Activated naive CD8-positive, alpha-beta T cell treated with anti-CD3 and anti-CD28 coated beads, Interleukin-2, amount 50 U/mL, for 24 hours (primary cell): ENCODE data around the gene CELA1.
A peak's percentile ranks its signal among the peaks of the same experiment; 100 is the strongest.

Experiments
- ATAC-seq: fragments of 150-1000 bp; cut with Tn5 transposase; one replicate; pipeline ENCODE4 v1.10.0; 2021
- DNase-seq: peaks from one replicate; pipeline ENCODE4 v3.0.0; 2021
- H3K27ac Mint-ChIP-seq: one replicate; pipeline ENCODE4 v1.8.0; 2021; ENCODE audit warnings: mild to moderate bottlenecking, mixed read lengths
- H3K27me3 Mint-ChIP-seq: one replicate; pipeline ENCODE4 v1.8.0; 2021; ENCODE audit warnings: mixed read lengths
- H3K36me3 Mint-ChIP-seq: one replicate; pipeline ENCODE4 v1.8.0; 2021; ENCODE audit warnings: low read depth, mixed read lengths
- H3K4me1 Mint-ChIP-seq: one replicate; pipeline ENCODE4 v1.8.0; 2021; ENCODE audit warnings: mixed read lengths
- H3K4me3 Mint-ChIP-seq: one replicate; pipeline ENCODE4 v1.8.0; 2021; ENCODE audit warnings: mild to moderate bottlenecking, moderate library complexity, mixed read lengths
- H3K9me3 Mint-ChIP-seq: one replicate; pipeline ENCODE4 v1.8.0; 2021; ENCODE audit warnings: mixed read lengths

The CELA1 gene

DNA sequence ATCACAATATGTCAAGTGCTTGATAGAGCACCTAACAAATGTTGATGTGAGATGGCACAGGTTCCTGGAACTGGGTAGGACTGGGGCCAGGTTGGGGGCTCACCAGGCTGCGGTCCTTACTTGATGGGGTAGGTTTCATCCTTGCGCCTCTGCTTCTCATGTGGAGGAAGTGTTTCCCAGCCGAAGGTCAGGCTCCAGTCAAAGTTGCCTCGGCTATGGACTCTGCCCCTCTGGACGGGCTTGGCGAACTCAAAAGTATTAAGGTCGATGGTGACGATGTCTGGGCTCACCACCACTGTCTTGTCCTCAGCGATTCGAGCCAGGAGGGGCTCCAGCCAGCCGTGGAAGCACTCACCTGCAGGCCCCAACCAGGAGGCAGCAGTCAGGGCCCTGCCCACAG, 17.5 kb upstream of the CELA1 start:
- Mint-ChIP-seq H3K36me3 (peaks cover 31% of the 10 kb centered on the region), H3K4me3 (no peak overlapping the region), H3K4me1 (peaks cover 19% of the 10 kb centered on the region), H3K27me3 (peaks cover 2% of the 10 kb centered on the region), H3K27ac (no peak overlapping the region), H3K9me3 (no peaks in the 10 kb centered on the region)
- no peak for DNase-seq
- ATAC-seq = no peak

DNA sequence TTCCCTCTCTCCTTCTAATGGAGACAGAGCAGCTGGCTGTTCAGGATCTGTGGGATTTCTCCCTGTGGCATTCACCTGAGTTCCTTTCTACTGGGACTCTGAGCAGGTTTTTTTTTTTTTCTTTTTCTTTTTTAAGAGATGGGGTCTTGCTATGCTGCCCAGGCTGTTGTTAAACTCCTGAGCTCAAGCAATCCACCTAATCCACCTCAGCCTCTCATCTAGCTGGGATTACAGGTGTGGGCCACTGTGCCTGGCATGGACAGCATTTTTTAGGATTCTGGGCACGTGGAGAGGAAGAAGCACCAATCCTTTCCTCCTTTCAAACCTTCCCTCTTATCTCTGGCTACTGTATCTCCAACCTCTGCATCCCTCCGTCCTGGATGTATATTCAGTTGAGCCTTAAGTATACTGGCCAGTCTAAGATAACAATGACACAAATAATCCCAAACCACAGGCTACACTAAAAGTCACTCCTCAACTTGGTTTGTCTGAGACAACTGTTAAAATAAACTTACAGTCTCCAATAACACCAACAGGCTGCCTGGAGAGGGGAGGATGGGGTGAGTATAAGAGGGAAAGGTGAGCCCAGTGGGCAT, 16.4 kb upstream of the CELA1 start:
- no peak for DNase-seq
- peaks cover 14% of the 10 kb centered on the region for H3K4me1 Mint-ChIP-seq
- H3K27ac Mint-ChIP-seq = no peak overlapping the region
- no peak overlapping the region for H3K4me3 Mint-ChIP-seq
- H3K9me3 Mint-ChIP-seq = no peaks in the 10 kb centered on the region
- H3K36me3 Mint-ChIP-seq = peaks cover 35% of the 10 kb centered on the region
- ATAC-seq = no peak
- no peaks in the 10 kb centered on the region for H3K27me3 Mint-ChIP-seq

DNA sequence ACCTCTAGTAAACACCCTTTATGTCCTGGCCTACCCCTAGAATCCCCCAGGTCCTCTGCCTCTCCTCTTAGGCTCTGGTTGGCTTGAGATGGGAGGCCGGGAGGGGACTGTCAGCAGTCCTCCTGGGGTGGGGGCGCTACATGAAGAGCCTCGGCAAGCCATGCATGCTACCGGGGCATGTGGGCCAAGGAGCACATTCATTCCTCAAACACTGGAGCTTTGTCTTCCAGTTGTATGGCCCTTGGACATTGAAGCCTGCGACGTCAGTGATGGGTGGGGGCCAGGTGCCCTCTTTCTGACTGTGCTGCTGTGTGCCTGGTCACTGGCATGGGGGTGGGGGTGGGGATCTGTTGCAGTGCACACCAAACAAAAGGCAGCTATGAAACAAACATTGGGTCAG, 15.8 kb upstream of the CELA1 start:
- Mint-ChIP-seq H3K36me3 (peaks cover 32% of the 10 kb centered on the region), H3K4me3 (no peak overlapping the region), H3K9me3 (no peaks in the 10 kb centered on the region), H3K27ac (no peak overlapping the region), H3K4me1 (peaks cover 15% of the 10 kb centered on the region), H3K27me3 (no peaks in the 10 kb centered on the region)
- DNase-seq (no peak), ATAC-seq (no peak)

DNA sequence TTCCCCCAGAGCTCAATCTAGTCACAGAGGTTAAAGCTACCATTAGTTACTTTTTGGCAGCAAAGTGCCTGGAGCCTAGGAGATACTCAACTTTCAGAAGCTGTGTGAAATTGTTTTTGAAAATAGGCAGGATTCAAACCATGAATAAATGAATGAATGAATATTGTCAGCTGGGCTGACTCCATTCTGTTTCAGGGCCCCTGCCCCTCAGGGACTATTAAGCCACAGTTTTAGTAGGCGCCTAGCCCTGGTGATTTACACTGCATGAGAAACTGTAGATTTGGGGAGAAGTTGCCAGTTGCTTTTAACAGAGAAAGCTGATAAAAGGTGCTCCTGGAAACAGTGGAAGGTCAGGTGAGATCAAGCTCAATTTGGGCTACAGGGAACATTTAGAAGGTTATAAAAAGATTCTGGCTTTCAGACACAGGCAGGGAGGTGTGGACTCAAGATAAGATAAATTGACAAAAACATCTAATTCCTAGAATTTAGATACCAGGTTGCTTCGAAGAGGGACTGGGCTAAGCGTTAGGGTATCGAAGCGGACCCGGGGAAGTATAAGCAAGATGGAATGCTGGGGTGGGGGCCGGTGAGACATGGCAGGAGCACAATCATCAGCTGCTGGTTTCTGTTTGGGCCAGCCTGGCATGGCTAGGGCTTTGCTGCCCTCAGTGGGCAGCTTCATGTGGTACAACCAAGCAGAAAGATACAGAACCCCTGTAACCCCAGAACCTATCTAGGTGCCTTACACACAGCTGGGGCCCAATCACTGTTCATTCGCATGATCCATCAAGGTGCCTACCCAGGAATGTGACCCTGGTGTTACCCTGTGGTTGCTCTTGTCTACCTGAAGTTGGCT, 14.9 kb upstream of the CELA1 start:
- Mint-ChIP-seq H3K27ac (no peak overlapping the region), H3K4me1 (peaks cover 19% of the 10 kb centered on the region), H3K27me3 (no peaks in the 10 kb centered on the region), H3K4me3 (no peak overlapping the region), H3K9me3 (no peaks in the 10 kb centered on the region), H3K36me3 (peaks cover 35% of the 10 kb centered on the region)
- ATAC-seq = no peak
- no peak for DNase-seq

DNA sequence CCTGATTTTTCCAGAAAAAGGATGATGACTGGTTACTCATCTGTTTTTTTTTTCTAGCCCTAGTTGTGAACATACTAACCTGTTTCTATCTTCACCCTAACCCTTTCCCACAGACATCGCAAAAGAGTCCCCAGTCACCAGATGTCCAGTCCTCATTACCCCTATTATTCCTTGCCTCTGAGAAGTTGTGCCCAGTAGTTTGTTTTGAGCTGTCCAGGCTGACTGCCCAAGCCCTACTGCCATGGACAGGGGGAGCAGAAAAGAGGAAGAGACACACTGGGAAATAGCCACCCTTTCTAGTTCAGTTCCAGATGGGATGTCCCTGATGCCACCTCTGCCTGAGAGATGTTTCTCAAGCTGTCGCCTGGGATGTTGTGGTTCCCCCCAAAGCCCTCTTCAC, 13.8 kb upstream of the CELA1 start:
- H3K4me3 Mint-ChIP-seq = no peak overlapping the region
- no peak overlapping the region for H3K27ac Mint-ChIP-seq
- H3K36me3 Mint-ChIP-seq = peaks cover 35% of the 10 kb centered on the region

DNA sequence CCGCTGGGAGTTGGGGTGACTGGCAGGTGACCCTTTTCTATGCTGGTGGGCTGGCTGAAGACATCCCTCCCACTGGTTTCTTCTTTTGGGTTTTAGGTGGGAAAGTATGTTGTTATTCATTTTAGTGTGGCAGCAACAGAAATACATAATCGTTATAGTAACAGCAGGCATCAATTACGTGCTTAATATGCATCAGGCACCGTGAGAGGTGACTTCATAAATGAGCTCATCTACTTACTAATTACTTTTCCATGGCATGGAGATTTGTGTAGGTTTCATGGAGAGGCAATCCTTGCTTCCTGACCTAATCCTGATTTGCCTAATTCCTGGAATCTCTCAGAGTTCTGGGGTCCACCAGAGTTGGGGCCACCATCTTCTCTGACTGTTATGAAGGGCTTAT, 13.4 kb upstream of the CELA1 start:
- no peak for DNase-seq
- H3K9me3 Mint-ChIP-seq = no peaks in the 10 kb centered on the region
- H3K4me1 Mint-ChIP-seq = peaks cover 19% of the 10 kb centered on the region
- H3K36me3 Mint-ChIP-seq = peaks cover 37% of the 10 kb centered on the region
- H3K27me3 Mint-ChIP-seq = no peaks in the 10 kb centered on the region
- H3K4me3 Mint-ChIP-seq = no peak overlapping the region
- H3K27ac Mint-ChIP-seq = no peak overlapping the region
- ATAC-seq = no peak

More for the DNA sequence above, 13.8 kb upstream of the CELA1 start:
- Mint-ChIP-seq H3K4me1 (peaks cover 19% of the 10 kb centered on the region), H3K9me3 (no peaks in the 10 kb centered on the region), H3K27me3 (no peaks in the 10 kb centered on the region)
- no peak for DNase-seq
- ATAC-seq = no peak

DNA sequence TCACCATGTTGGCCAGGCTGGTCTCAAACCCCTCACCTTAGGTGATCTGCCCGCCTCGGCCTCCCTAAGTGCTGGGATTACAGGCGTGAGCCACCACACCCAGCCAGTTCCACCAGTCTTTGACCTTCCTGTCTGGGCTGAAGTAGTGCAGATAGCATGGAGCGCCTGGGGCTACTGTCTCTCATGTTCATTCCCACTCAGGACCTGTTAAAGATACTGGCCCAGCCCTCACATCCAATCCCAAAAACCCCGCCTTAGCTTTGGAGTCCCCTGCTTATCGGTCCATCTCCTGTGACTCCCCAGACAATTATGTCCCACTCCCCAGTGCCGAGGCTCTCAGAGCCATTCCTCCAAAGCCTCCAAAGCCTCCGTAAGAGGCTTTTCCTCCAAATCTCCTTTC, 12.0 kb upstream of the CELA1 start:
- H3K27me3 Mint-ChIP-seq = no peaks in the 10 kb centered on the region
- H3K9me3 Mint-ChIP-seq = no peaks in the 10 kb centered on the region
- peaks cover 19% of the 10 kb centered on the region for H3K4me1 Mint-ChIP-seq
- H3K36me3 Mint-ChIP-seq = peaks cover 33% of the 10 kb centered on the region
- H3K4me3 Mint-ChIP-seq = no peak overlapping the region
- H3K27ac Mint-ChIP-seq = no peak overlapping the region
- ATAC-seq = no peak
- no peak for DNase-seq

DNA sequence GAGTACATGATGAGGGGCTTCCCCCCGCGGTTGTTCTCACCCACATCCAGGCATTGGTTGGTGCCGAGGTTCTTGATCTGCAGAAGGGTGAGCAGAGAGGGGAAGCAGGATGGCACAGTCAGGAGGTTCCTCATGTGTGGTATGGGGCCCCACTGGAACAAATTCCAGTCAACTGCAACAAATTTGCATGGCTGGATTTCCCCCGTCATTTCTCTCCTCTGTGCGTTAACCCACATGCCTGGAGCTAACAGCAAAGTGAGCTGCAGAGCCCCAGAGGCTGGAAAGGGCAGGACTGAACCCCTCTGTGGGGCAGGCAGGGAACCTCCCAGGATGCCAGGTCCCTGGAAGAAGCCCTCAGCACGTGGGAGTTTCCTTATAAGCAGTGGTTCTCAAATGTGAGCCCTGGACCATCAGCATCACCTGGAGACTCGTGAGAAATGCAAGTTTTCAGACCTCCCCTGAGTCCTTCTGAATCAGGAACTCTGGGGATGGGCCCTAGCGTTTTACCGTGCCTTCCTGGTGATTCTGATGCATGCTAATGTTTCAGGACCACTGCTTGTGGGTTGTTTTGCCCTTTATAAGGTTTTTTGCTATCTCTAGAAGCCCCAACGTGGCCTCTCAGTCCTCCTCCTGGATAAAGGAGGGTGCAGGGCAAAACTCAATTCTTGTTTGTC, 11.0 kb upstream of the CELA1 start:
- H3K27me3 Mint-ChIP-seq = no peaks in the 10 kb centered on the region
- DNase-seq (peak; percentile 43), ATAC-seq (peak; percentile 84)
- H3K9me3 Mint-ChIP-seq = no peaks in the 10 kb centered on the region
- no peak overlapping the region for H3K4me3 Mint-ChIP-seq
- H3K36me3 Mint-ChIP-seq = peaks cover 32% of the 10 kb centered on the region
- H3K4me1 Mint-ChIP-seq = peaks cover 19% of the 10 kb centered on the region
- H3K27ac Mint-ChIP-seq = peak overlapping the region; percentile 18

DNA sequence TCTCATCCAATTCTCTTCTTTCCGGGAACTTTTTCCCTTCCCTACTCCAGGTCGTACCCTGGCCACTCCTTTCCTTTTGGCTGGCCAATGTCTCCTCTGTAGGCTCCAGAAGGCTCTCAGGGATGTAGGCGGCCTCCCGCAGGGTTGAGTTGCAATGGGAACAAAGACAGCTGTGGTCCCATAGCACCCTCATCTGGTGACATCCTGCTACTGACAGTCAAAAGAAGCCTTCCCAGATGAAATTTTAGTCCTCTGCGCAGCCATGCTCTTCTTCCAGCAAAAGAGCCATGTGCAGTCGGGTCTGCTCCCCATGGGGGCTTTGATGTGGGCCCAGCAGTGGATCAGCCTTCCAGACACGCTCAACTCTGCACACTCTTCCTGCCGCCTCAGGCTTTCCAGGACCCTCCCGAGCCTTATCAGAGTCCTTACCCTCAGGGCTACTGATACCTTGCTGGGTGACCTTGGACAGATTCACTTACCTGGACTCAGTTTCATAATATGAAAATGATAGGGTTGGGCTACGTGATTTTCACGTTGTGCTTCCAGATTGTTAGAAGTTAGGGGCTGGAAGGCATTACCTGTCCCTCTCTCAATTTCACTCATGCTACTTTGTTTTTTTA, 5.5 kb upstream of the CELA1 start:
- Mint-ChIP-seq H3K27ac (no peak overlapping the region), H3K4me3 (no peak overlapping the region), H3K27me3 (no peaks in the 10 kb centered on the region), H3K36me3 (peaks cover 6% of the 10 kb centered on the region), H3K4me1 (peaks cover 3% of the 10 kb centered on the region), H3K9me3 (no peaks in the 10 kb centered on the region)
- ATAC-seq (no peak), DNase-seq (no peak)

DNA sequence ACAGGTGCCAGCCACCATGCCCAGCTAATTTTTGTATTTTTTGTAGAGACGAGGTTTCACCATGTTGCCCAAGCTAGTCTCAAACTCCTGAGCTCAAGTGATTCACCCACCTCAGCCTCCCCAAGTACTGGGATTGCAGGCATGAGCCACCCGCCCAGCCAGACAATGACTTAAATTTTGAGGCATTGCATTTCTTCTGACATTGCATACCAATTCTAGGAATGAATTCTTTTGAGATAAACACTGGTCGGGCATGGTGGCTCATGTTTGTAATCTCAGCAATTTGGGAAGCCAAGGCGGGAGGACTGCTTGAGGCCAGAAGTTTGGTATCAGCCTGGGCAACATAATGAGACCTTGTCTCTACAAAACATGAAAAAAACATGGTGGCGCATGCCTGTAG, 2.5 kb upstream of the CELA1 start:
- no peaks in the 10 kb centered on the region for H3K27me3 Mint-ChIP-seq
- DNase-seq (no peak), ATAC-seq (no peak)
- H3K27ac Mint-ChIP-seq = no peak overlapping the region
- H3K9me3 Mint-ChIP-seq = no peaks in the 10 kb centered on the region
- H3K4me1 Mint-ChIP-seq = peaks cover 3% of the 10 kb centered on the region
- no peaks in the 10 kb centered on the region for H3K36me3 Mint-ChIP-seq
- no peak overlapping the region for H3K4me3 Mint-ChIP-seq

DNA sequence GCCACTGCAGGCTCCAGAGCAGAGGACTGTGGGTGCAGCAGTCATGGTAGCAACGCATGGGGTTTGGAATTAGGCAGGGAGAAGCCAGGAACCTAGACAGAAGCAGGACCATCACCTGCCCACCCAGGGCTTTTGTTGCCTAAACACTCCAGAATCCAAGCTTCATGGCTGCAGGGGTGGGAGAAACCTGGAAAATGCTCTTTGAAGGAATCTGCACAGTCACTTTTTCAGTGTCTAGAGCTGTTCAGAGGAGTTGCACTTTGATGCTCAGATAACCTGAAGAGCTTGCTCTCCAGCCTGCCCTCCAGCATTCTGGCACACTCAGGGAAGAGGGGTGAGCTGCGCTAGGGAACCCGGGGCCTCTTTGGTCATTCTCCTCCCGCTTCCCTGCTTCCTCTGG, 1.6 kb upstream of the CELA1 start:
- no peaks in the 10 kb centered on the region for H3K9me3 Mint-ChIP-seq

DNA sequence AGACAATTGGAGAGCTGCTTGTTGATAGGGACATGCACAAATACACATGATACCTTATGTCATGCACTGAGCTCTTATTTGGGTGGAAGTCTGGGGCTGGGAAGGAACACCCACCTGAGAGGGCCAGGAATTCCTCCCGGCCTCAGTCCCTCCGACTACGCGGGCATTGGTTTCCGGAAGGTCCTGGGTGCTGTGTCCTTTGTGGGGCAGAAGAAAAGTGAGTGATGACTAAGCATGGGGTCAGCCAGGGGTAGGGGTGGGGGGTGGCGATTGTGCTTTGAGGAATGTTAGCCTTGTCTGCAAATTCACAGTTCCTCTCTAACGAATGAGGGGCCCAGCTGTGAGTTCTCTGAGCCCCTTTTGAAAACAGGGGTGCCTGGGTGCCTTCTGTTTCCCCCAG, 798 bp downstream of the CELA1 start:
- peaks cover 25% of the 10 kb centered on the region for H3K4me1 Mint-ChIP-seq
- no peak overlapping the region for H3K4me3 Mint-ChIP-seq
- DNase-seq (no peak), ATAC-seq (no peak)
- no peak overlapping the region for H3K27ac Mint-ChIP-seq
- H3K9me3 Mint-ChIP-seq = no peaks in the 10 kb centered on the region
- no peaks in the 10 kb centered on the region for H3K36me3 Mint-ChIP-seq
- peaks cover 1% of the 10 kb centered on the region for H3K27me3 Mint-ChIP-seq

More for the DNA sequence above, 1.6 kb upstream of the CELA1 start:
- no peaks in the 10 kb centered on the region for H3K27me3 Mint-ChIP-seq
- no peak for ATAC-seq
- H3K36me3 Mint-ChIP-seq = no peaks in the 10 kb centered on the region
- no peak overlapping the region for H3K4me3 Mint-ChIP-seq
- no peak overlapping the region for H3K27ac Mint-ChIP-seq
- DNase-seq = no peak
- H3K4me1 Mint-ChIP-seq = peaks cover 5% of the 10 kb centered on the region

DNA sequence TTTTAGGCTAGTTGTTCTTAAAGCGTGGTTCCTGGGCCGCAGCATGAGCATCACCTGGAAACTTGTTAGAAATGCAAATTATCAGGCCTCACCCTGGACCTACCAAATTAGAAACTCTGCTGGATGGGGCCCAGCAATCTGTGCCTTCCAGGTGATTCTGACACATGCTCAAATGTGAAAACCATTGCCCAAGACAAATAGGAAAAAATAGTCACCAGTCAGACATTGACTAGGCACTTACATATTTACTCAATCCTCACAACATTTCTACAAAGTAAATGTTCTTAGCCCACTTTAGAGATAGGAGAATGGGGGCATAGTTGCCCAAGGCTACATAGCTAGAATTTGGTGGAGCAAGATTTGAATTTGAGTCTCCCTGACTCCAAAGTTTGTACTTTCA, 3.3 kb downstream of the CELA1 start:
- ATAC-seq (peak; percentile 31), DNase-seq (no peak)
- Mint-ChIP-seq H3K4me3 (no peak overlapping the region), H3K36me3 (no peaks in the 10 kb centered on the region), H3K27ac (peak overlapping the region; percentile 2), H3K4me1 (peaks cover 25% of the 10 kb centered on the region), H3K9me3 (no peaks in the 10 kb centered on the region), H3K27me3 (peaks cover 1% of the 10 kb centered on the region)

DNA sequence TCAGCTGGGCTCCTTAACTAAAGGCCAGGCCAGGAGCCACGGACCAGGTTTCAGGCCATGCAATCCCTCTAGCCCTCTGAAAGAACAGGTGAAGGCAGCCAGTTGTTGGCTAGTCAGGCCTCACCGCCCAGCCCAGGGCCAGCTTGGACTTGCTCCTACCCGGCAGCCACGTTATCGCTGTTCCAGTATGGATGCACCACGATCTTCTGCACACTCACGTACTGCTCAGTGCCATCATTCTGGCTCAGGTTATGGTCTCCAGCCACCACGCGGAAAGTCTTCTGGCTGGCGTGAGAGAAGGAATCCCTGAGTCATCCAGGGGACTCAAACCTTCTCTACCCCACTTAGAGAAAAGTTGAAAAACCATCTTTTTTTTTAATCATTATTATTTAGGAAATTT, 4.1 kb downstream of the CELA1 start:
- Mint-ChIP-seq H3K9me3 (no peaks in the 10 kb centered on the region), H3K4me1 (peaks cover 25% of the 10 kb centered on the region), H3K27me3 (peaks cover 1% of the 10 kb centered on the region), H3K36me3 (no peaks in the 10 kb centered on the region), H3K4me3 (no peak overlapping the region), H3K27ac (peak overlapping the region; percentile 18)
- DNase-seq = no peak
- peak; percentile 55 for ATAC-seq
